GM23338 (cell line): ENCODE results near the gene LRRC3B. TPM values are rescaled to one million over a fixed set of nuclear protein-coding genes. Genes with fewer than 3 reads are reported as not detected.

Experiments used
- ATAC-seq: fragments of 200-7000 bp; cut with Tn5 transposase; 3 replicates; pipeline ENCODE4 v1.9.1; 2020
- DNase-seq: peaks from one replicate; pipeline ENCODE4 v3.0.0-alpha.2; 2015; ENCODE audit warnings: low spot score
- H2AFZ ChIP-seq: fragments of 200-600 bp; sonication (generic); 2 replicates; pipeline ENCODE4 v1.8.0; 2016; ENCODE audit warnings: antibody characterized with exemption, mild to moderate bottlenecking, moderate library complexity
- H3F3A ChIP-seq: fragments of 200-600 bp; sonication (generic); replicated peaks from 2 replicates; pipeline ENCODE4 v1.8.0; 2017; ENCODE audit warnings: antibody characterized with exemption, mixed run types, low read depth
- H3K27ac ChIP-seq: fragments of 200-600 bp; sonication (generic); 2 replicates; pipeline ENCODE4 v1.6.1; 2016; ENCODE audit warnings: low read depth
- H3K27me3 ChIP-seq: fragments of 200-600 bp; sonication (generic); 2 replicates; pipeline ENCODE4 v1.8.0; 2016; ENCODE audit warnings: mild to moderate bottlenecking, mixed run types, moderate library complexity; ENCODE audit not compliant: insufficient read depth
- H3K36me3 ChIP-seq: fragments of 200-600 bp; sonication (generic); 2 replicates; pipeline ENCODE4 v1.8.0; 2016; ENCODE audit warnings: mild to moderate bottlenecking; ENCODE audit not compliant: insufficient read depth
- H3K4me1 ChIP-seq: fragments of 200-600 bp; sonication (generic); 2 replicates; pipeline ENCODE4 v1.8.0; 2016; ENCODE audit warnings: mild to moderate bottlenecking, moderate library complexity; ENCODE audit not compliant: insufficient read depth
- H3K4me2 ChIP-seq: fragments of 200-600 bp; sonication (generic); 2 replicates; pipeline ENCODE4 v1.7.1; 2017; ENCODE audit warnings: mixed run types
- H3K4me3 ChIP-seq: fragments of 200-600 bp; sonication (generic); 2 replicates; pipeline ENCODE4 v1.6.1; 2016; ENCODE audit warnings: mixed run types
- H3K79me2 ChIP-seq: fragments of 200-600 bp; sonication (generic); replicated peaks from 2 replicates; pipeline ENCODE4 v1.8.0; 2017; ENCODE audit warnings: mild to moderate bottlenecking; ENCODE audit not compliant: insufficient read depth
- H3K9me2 ChIP-seq: fragments of 200-600 bp; sonication (generic); 2 replicates; pipeline ENCODE4 v1.8.0; 2017; ENCODE audit not compliant: insufficient read depth
- H4K20me1 ChIP-seq: fragments of 200-600 bp; sonication (generic); replicated peaks from 2 replicates; pipeline ENCODE4 v1.8.0; 2017; ENCODE audit warnings: mild to moderate bottlenecking; ENCODE audit not compliant: insufficient read depth
- H3K27ac Mint-ChIP-seq: 2 replicates; pipeline ENCODE4 v1.8.0; 2020; ENCODE audit warnings: inconsistent platforms, mild to moderate bottlenecking, moderate library complexity, mixed read lengths
- H3K27me3 Mint-ChIP-seq: 3 replicates; pipeline ENCODE4 v1.8.0; 2022; ENCODE audit warnings: low read depth, mild to moderate bottlenecking, moderate library complexity, mixed read lengths, inconsistent platforms; ENCODE audit not compliant: insufficient read depth, poor library complexity
- H3K36me3 Mint-ChIP-seq: 3 replicates; pipeline ENCODE4 v1.8.0; 2021; ENCODE audit warnings: low read depth, mild to moderate bottlenecking, inconsistent platforms, moderate library complexity, mixed read lengths
- H3K4me1 Mint-ChIP-seq: 3 replicates; pipeline ENCODE4 v1.8.0; 2020; ENCODE audit warnings: mild to moderate bottlenecking, inconsistent platforms, mixed read lengths
- H3K4me3 Mint-ChIP-seq: 3 replicates; pipeline ENCODE4 v1.8.0; 2021; ENCODE audit warnings: moderate library complexity, mild to moderate bottlenecking, inconsistent platforms, mixed read lengths
- H3K9me3 Mint-ChIP-seq: 3 replicates; pipeline ENCODE4 v1.8.0; 2020; ENCODE audit warnings: moderate library complexity, mild to moderate bottlenecking, inconsistent platforms, mixed read lengths
- CTCF ChIP-seq, 2 experiments: fragments of 200-600 bp in 1 of 2; sonication (generic) in 1 of 2; conservative IDR thresholded peaks; 2 replicates each; pipeline versions ENCODE4 v1.5.1 to v1.6.1; 2016 to 2017; ENCODE audit warnings: antibody characterized with exemption in 2 of 2, low read depth in 2 of 2, mild to moderate bottlenecking in 2 of 2, moderate library complexity in 1 of 2
- EZH2phosphoT487 ChIP-seq: fragments of 200-600 bp; sonication (generic); IDR thresholded peaks from one replicate; pipeline ENCODE4 v1.8.1; 2018; ENCODE audit warnings: antibody characterized with exemption; ENCODE audit not compliant: unreplicated experiment
- POLR2AphosphoS5 ChIP-seq: IDR thresholded peaks from 2 replicates; pipeline ENCODE4 v1.6.1; 2016; ENCODE audit warnings: antibody characterized with exemption, low read depth
- STAT1 ChIP-seq: IDR thresholded peaks from one replicate; pipeline ENCODE4 v1.6.1; 2016; ENCODE audit warnings: antibody characterized with exemption; ENCODE audit not compliant: unreplicated experiment
- ZNF462 ChIP-seq: fragments of 250-450 bp; sonication (Bioruptor Pico); IDR thresholded peaks from 2 replicates; pipeline ENCODE4 v1.5.0; 2020; ENCODE audit warnings: mild to moderate bottlenecking, moderate library complexity
- polyA plus RNA-seq: library from polyadenylated mRNA; unstranded; fragments of >200 nt; fragmentation: Nextera tagmentation; extraction: Ambion mirVana; gene quantifications from 2 replicates; pipeline ENCODE4 v1.2.1, GENCODE V29; 2016
- total RNA-seq: library from RNA; depleted of rRNA; stranded (reverse); fragments of >200 nt; shearing (Covaris generic); gene quantifications from 2 replicates; pipeline ENCODE4 v1.2.3, GENCODE V29; 2014
- TF ChIP-seq, protein P1 (sequence below): IDR thresholded peaks from one replicate; pipeline ENCODE4 v1.6.1; 2018; ENCODE audit warnings: antibody characterized with exemption; ENCODE audit not compliant: unreplicated experiment

The LRRC3B gene
- total and polyA plus RNA-seq, 2 experiments from 2014 or later: 7.1 to 13.2 TPM

- TF ChIP-seq, protein P1, sequence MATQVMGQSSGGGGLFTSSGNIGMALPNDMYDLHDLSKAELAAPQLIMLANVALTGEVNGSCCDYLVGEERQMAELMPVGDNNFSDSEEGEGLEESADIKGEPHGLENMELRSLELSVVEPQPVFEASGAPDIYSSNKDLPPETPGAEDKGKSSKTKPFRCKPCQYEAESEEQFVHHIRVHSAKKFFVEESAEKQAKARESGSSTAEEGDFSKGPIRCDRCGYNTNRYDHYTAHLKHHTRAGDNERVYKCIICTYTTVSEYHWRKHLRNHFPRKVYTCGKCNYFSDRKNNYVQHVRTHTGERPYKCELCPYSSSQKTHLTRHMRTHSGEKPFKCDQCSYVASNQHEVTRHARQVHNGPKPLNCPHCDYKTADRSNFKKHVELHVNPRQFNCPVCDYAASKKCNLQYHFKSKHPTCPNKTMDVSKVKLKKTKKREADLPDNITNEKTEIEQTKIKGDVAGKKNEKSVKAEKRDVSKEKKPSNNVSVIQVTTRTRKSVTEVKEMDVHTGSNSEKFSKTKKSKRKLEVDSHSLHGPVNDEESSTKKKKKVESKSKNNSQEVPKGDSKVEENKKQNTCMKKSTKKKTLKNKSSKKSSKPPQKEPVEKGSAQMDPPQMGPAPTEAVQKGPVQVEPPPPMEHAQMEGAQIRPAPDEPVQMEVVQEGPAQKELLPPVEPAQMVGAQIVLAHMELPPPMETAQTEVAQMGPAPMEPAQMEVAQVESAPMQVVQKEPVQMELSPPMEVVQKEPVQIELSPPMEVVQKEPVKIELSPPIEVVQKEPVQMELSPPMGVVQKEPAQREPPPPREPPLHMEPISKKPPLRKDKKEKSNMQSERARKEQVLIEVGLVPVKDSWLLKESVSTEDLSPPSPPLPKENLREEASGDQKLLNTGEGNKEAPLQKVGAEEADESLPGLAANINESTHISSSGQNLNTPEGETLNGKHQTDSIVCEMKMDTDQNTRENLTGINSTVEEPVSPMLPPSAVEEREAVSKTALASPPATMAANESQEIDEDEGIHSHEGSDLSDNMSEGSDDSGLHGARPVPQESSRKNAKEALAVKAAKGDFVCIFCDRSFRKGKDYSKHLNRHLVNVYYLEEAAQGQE: no peak
- no peak for TF ChIP-seq STAT1
- no peak for TF ChIP-seq ZNF462
Measured at GRCh38 chr3:26719134-26719533, 96.6 kb downstream of the LRRC3B start (continued).

DNA sequence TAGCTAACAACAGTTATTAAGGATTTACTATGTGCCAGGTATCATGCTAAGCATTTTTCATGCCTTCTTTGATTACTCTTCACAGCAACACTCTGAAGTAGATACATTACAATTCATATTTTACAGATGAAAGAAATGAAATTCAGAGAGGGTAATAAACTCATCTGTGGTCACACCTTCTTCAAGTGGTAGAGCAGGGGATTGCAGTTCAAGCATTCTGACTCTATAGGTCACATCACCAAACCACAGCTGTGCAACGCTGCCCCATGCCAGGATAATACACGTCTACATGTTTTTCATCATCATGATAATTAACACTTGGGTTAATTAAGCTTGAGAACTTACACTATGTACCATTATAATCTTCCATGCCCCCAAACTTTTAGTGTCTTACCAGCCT is 98.5 kb downstream of the LRRC3B start:
- Mint-ChIP-seq H3K4me1 (peaks cover 17% of the 10 kb centered on the region), H3K4me3 (no peak overlapping the region), H3K36me3 (peaks cover 9% of the 10 kb centered on the region), H3K27ac (no peak overlapping the region), H3K27me3 (peaks cover 2% of the 10 kb centered on the region), H3K9me3 (peaks cover 3% of the 10 kb centered on the region)
- H3K4me3 ChIP-seq: no peak overlapping the region
- H3K4me1 ChIP-seq: no peaks in the 10 kb centered on the region; the same call in 1 of the 2 replicates
- H3K36me3 ChIP-seq: no peaks in the 10 kb centered on the region
- H2AFZ ChIP-seq: no peak overlapping the region
- no peaks in the 10 kb centered on the region for H3K27me3 ChIP-seq
- TF ChIP-seq EZH2phosphoT487: no peak
- no peak for TF ChIP-seq POLR2AphosphoS5
- peak; percentile 4 to 41; a peak in 2 of 4 replicates for TF ChIP-seq CTCF (conservative IDR thresholded peaks at IDR 0.05; ENCODE audit: low read depth in 2 of 2)
- TF ChIP-seq, protein P1: no peak
- no peak for TF ChIP-seq STAT1
- peaks cover 4% of the 10 kb centered on the region for H3K9me2 ChIP-seq
- no peaks in the 10 kb centered on the region for H3F3A ChIP-seq
- H3K4me2 ChIP-seq: no peak overlapping the region
- ATAC-seq (peak; percentile 26; the same call in 1 of the 3 replicates), DNase-seq (peak; percentile 17)
- no peaks in the 10 kb centered on the region for H4K20me1 ChIP-seq
- H3K27ac ChIP-seq: no peak overlapping the region
- H3K79me2 ChIP-seq: no peaks in the 10 kb centered on the region
